Measurements from ENCODE around the gene HMCN1.

Gene HMCN1

GRCh38 chr1:185696422-185697150 is 37.6 kb upstream of the HMCN1 start:
- no peak overlapping the region for H3K4me3 ChIP-seq (ENCODE audit: low read depth, low read length)
- TF ChIP-seq CTCF (IDR thresholded peaks at IDR 0.05; ENCODE audit: low read depth, low read length, missing control alignments) = no peak
- no peak for DNase-seq (ENCODE audit: low read depth)

- DNase-seq (ENCODE audit: low read depth) = no peak
- H3K4me3 ChIP-seq (ENCODE audit: low read depth, low read length) = no peak overlapping the region
- TF ChIP-seq CTCF (IDR thresholded peaks at IDR 0.05; ENCODE audit: low read depth, low read length, missing control alignments) = no peak
These were observed 34.3 kb upstream of the HMCN1 start for GRCh38 chr1:185699874-185700273.

- no peak for TF ChIP-seq CTCF (IDR thresholded peaks at IDR 0.05; ENCODE audit: low read depth, low read length, missing control alignments)
- DNase-seq (ENCODE audit: low read depth) = no peak
- H3K4me3 ChIP-seq (ENCODE audit: low read depth, low read length) = no peak overlapping the region
These were observed 32.5 kb upstream of the HMCN1 start for GRCh38 chr1:185701650-185702049.

- H3K4me3 ChIP-seq (ENCODE audit: low read depth, low read length) = no peak overlapping the region
- DNase-seq (ENCODE audit: low read depth) = no peak
- no peak for TF ChIP-seq CTCF (IDR thresholded peaks at IDR 0.05; ENCODE audit: low read depth, low read length, missing control alignments)
These were observed 30.0 kb upstream of the HMCN1 start for GRCh38 chr1:185704181-185704580.

- TF ChIP-seq CTCF (IDR thresholded peaks at IDR 0.05; ENCODE audit: low read depth, low read length, missing control alignments) = no peak
- H3K4me3 ChIP-seq (ENCODE audit: low read depth, low read length) = no peak overlapping the region
- no peak for DNase-seq (ENCODE audit: low read depth)
These were observed 18.1 kb upstream of the HMCN1 start for GRCh38 chr1:185716095-185716494.

GRCh38 chr1:185719021-185719420 is 15.2 kb upstream of the HMCN1 start:
- DNase-seq (ENCODE audit: low read depth) = no peak
- no peak overlapping the region for H3K4me3 ChIP-seq (ENCODE audit: low read depth, low read length)

More at GRCh38 chr1:185719021-185719420, 15.2 kb upstream of the HMCN1 start:
- TF ChIP-seq CTCF (IDR thresholded peaks at IDR 0.05; ENCODE audit: low read depth, low read length, missing control alignments) = no peak

All from GM12864 (cell line).